ENCODE measurements around the gene CAMK2A.

The CAMK2A gene

DNA sequence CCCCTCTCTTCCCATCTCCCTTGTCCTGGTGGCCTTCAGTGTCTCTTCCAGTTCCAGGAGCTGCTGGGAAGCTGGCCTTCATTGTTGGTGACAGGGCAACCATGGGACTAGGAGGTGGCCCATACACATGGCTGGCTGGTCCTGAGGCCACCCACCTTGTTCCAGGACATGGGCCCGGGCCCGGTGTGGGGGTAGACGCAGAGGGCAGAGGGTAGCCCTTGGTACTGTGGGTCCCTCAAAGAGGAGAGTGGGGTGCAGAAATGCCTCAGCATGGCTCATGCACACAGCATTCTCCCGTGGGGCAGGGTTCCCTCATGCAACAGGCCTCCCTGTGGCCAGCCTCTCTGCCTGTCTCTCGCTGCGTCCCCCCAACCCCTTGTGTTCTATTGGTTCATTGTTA, 78.9 kb downstream of the CAMK2A start:
- no peak for DNase-seq (ENCODE audit: low spot score)

DNA sequence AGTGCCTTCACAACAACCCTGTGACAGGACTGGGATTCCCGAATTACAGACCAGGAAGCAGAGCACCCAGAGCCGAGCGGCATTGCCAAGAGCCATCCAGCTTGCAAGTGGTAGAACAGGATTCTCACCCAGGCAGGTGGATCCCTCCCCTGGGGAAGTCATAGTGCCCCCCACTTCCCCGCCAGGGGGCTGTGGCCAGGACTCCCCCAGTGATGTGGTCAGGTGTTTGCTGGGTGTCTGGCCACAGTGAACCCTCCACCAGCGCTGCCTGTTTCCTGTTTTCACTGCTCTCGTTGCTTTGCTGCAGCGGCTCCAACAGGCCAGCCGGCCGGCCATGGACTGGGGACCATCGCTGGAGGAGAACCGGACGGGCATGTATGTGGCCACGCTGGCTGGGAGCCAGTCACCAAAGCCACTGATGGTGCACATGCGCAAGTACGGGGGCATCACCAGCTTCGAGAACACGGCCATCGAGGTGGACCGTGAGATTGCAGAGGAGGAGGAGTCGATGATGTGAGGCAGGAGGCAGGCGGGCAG, 80.4 kb downstream of the CAMK2A start:
- no peak for DNase-seq (ENCODE audit: low spot score)

DNA sequence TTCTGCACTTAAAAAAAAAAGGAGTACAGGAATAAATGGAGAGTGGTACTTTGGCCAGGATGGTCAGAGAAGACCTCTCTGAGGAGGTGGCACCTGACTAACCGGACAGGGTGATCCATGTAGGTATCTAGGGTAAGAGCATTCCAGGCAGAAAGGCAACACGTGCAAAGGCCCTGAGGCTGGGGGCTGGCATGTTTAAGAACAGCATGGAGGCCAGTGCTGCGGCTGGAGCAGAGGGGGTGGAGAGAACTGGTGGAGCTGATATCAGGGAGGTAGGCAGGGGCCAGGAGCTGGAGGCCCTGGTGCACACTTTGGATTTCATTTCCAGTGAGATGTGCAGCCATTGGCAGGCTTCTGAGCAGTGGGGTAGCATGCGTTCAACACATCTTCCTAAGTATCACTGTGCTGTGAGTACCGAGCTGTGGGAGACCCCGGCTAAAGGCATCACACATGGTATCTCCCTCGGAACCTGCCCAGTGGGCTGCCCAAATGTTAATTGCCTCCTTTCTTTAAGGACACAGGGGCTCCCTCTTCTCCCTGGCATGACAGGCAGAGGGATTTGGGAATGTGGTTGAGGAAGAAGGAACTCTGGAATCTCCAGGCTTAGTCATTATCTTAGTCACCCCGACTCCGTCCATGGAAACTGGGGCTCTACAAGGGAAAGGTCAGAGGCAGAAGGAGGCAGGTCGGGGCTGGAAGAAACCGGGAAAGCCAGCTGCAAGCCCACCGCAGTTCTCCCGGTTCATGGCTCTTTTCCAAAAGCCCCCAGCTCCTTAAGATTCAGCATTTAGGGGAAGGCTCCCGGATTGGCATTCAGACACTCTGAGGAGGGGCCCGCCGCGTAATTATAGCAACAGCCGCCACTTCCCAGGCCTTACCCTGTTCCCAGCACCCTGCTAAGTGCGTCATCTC, 81.1 kb downstream of the CAMK2A start:
- DNase-seq (ENCODE audit: low spot score) = no peak

DNA sequence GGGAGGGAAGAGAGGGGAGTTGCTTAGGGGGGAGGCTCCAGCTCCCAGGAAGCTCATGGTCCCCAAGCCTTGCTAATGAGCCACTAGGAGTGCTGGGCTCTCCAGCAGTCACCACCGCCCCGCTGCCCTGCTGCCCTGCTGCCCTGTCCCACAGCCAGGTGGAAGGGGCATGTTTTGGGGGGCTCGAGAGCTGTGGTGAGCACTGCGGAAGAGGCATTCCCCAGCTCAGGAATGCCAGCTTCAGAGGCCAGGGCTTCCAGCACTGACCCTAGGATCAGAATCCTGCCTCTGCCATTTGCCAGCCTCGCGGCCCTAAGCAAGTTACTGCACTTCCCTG, 82.8 kb downstream of the CAMK2A start:
- no peak for DNase-seq (ENCODE audit: low spot score)

DNA sequence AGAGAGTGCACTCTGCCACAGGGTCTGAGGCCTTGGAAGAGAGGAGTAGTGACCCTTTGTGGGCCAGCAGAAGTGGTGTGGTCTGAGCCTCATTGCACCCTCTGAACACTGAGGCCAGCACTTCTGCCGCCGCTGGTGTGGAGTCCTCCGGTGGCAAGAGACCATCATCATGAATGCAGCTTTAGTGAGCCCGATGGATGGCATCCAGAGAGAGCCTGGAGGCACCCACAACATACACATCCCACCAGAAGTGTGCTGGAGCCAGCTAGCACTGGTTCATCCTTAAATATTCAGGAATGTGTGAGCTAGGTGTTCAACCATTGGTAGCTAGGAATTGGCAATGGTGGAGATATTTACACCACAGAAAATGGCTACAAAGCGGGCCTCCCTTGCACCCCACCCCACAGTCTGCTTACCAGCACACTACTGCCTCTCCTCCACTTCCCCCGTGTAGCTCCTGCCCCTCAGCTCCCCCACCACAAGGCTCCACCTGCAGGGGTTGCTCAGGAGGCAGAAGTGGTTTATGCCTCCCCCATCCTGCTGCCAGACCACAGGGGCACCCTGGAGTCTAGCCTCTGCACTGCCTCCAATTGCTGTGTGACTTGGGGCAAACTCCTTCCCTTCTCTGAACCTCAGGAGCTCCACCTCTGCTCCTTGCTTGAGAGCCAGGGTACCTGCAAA, 83.3 kb downstream of the CAMK2A start:
- DNase-seq (ENCODE audit: low spot score) = no peak

DNA sequence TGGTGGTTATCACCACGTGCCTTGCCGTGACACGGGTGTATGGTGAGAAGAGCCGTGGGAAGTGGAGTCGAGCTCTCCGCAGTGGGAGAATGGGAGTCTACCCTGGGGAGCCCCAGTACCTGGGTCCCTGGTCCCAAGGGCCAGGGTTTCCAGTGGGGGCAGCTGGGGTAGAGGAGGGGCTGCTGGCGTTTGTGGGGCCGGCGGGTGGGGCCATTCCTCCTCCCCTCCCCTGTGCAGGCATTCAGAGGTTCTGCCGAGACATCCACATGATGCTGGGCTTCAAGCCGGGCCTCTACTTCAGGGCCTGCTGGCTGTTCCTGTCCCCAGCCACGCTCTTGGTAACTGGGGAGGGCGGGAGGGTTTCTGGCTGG, 85.0 kb downstream of the CAMK2A start:
- no peak for DNase-seq (ENCODE audit: low spot score)

DNA sequence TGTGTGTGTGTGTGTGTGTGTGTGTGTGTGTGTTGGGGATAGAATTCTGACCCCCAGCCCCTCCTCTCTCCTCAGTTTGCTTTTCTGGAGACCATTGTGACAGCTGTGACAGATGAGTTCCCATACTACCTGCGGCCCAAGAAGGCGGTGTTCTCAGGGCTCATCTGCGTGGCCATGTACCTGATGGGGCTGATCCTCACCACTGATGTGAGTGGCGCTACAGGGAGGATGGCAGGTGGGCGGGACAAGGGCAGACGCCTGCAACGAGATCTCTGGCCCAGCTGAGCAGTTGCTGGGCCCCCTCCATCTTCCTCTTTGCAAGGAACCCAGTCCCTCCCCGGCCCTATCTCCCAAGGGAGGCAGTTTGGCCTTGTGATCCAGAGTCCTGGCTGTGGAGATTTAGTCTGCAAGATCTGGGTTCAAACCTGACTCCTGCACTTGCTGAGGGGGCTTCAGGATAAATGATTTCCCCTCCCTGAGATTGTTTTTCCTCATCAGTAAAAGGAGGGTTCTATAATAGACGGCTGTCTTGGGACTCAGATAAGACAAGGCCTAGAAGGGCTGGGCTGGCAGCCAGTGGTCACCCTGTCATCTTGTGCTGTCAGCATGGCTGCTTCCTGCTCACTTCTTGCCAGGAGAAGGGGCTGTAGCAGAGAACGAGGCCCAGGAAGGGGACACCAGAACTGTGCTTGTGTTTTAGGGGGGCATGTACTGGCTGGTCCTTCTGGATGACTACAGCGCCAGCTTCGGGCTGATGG, 85.6 kb downstream of the CAMK2A start:
- DNase-seq (ENCODE audit: low spot score) = no peak

DNA sequence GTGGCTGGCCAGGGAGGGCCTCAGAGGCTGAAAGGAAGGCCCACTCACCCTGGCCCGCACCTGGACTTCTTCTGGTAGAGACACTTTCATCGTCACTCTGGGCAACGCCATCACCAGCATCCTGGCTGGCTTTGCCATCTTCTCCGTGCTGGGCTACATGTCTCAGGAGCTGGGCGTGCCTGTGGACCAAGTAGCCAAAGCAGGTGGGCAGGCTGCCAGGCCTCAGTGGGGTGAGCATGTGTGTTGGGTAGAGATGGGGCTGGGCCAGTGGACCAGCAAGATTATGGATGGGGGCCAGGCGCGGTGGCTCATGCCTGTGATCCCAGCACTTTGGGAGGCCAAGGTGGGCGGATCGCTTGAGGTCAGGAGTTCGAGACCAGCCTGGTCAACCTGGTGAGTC, 87.1 kb downstream of the CAMK2A start:
- no peak for DNase-seq (ENCODE audit: low spot score)

DNA sequence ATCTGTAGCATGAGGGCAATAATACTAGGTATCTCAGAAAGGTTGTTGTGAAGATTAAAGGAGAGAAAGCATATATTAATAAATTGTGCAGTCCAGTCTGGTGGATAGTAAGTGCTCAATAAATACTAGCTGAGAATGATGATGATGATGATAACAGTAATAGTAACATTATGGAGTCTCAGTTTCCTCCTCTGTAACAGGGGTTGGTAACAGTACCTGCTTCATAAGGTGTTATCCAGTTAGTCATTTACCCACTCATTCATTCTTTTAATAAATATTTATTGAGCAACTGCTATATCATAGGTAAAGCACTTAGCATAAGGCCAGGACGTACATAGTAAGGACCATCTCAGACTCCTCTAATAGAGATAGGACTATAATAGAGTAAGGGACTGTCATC, 92.1 kb downstream of the CAMK2A start:
- no peak for DNase-seq (ENCODE audit: low spot score)

DNA sequence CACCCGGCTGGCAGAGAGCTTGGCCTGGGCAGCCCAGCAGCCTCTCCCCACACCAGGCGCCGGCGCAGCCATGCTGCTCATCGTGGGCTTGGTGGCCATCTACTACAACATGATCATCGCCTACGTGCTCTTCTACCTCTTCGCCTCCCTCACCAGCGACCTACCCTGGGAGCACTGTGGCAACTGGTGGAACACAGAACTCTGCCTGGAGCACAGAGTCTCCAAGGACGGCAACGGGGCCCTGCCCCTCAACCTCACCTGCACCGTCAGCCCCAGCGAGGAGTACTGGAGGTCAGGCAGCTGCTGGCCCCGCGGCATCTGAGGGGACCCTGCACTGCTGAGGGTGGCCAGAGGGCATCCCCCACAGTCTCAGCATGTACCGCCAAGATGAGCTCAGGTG, 92.6 kb downstream of the CAMK2A start:
- no peak for DNase-seq (ENCODE audit: low spot score)

DNA sequence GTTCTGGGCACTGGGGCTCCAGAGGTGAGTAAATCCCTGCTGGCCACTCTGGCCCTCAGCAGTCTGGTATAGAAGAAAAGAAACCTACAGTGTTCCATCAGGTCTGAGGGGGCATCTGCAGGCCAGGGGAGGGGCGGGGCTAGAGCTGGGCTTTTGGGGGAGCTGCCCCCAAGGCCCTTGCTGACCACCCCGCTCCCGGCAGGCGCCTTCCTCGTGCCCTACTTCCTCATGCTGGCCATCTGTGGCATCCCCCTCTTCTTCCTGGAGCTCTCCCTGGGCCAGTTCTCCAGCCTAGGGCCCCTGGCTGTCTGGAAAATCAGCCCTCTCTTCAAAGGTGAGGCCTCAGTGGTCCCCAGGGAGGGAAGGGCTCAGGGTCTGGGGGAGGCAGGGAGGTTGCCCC, 93.1 kb downstream of the CAMK2A start:
- DNase-seq (ENCODE audit: low spot score) = no peak

DNA sequence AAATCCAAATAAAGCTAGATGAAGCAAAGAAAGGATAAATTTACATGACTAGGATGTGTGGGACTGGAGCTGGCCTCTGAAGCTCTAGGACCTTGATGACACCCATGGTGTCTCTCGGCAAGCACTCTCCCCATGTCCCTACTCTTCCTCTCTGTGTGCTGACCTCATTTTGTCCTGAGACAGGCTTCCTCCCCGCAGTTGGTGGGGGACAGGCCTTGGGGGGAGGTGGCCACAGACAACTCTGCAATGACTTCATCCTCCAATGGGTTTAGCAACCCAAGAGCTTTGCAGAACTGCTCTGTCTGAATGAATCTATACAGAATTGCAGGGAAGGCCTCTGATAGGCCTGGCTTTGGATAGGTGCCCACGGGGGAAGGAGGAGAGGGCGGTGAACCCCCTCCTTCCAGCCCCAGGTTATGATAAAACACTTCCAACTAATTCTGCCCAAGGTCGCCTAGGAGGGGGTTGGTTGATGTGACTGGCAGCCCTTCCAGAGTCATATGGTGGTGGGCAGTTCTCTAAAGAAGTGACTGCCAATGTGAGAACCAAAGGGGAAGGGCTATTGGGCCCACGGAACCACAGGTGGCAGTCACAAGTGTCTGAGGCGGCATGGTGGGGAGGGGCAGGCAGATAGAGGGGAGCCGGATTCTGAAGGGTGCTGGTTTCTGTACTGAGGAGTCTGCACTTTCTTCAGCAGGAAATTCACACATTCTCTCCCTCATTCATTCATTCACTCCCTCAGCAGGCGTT, 93.7 kb downstream of the CAMK2A start:
- DNase-seq (ENCODE audit: low spot score) = no peak

DNA sequence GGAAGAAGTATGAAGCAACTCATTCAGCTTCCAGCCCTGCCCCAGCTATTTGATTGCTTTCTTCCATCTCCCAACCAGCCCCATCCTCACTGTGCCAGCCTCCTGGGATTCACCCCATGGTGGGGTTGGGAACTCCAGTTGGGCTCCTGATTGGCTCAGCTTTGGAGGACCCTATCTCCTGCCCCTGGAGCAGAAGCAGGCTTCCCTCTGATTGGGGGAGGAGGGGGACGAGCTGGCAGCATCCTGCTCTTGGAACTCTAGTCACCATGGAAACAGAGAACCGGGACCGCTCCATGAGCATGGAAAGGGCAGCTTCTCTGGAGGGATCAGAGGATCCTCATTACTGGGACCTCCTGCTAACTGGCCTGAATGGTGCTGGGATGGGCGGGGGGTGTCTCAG, 97.1 kb downstream of the CAMK2A start:
- DNase-seq (ENCODE audit: low spot score) = no peak

DNA sequence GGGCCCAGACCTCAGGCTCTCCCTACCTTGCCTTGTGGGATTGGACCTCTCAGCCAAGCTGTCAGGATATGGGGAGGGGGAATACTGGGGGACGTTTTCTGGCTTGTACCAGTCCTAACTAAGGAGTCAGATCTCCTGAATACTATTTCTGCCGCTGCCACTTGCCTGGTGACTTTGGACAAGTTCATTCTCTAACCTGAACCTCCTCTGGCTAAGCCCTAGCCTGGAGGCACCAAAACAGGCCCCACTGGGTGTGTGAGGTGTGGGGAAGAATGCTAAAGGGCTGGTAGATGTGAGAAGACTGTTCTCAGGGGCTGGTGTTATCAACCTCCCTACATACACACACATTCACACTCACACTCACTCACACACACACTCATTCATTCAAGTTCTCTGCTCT, 98.6 kb downstream of the CAMK2A start:
- no peak for DNase-seq (ENCODE audit: low spot score)

DNA sequence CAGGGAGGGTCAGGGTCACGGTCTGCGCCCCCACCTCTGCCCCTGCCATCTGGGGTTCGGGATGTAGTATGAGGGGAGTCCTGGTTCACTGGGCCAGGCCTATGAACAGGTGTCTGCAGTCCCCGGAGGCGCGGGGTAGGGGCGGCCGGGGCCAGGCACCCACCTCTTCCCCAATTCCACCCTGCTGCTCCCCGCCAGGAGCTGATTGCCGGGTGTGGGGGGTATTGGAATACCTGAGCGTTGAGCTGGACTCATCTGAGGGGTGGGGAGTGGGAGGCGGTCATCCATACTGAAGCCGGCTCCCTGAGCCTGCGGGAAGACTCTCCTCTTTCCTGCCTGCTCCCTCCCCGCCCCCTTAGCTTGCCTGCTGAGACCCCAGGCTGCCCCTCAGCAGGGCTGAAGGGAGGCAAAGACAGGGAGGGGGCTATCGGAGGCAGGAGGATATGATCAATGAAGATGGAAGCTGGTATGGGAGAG, 99.0 kb downstream of the CAMK2A start:
- no peak for DNase-seq (ENCODE audit: low spot score)

DNA sequence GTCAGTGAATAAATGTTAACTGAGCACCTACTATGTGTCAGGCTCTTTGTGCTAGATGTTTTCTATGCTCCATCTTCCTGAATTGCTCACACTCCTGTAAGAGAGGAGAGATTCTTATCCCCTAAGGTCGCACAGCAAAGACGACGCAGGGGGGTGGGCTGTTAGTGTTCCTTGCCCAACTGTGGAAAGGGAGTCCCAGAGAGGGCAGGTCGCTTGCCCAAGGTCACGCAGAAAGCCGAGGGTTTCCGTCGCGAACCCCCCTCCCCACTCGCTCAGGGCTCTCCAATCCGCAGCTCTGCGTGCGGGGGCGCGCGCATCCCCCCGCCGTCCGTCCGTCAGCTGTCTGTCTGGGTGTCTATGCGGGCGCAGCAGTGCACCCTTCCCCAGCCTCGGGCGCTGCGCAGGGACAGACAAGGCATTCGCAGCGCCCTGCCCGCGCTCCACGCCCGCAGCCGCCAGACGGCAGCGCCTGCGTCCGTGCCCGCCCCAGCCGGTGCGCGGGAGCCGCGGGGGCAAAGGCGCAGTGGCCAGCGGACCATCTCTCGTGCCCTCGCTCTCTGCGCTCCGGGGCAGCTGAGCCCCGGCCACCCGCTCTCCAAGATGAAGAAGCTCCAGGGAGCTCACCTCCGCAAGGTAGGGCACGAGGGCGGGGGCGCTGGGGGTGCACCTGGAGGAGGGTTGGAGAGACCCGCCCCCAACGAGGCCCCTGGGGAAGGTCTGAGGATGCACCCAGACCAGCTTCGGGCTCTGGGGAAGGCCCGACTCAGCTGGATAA, 99.7 kb downstream of the CAMK2A start, which contains the start of gene SLC6A7:
Gene SLC6A7 (plus strand): TSS at position 335 of the 775 bp plus-strand sequence. CDS start 266 bp downstream, at position 601.
- DNase-seq (ENCODE audit: low spot score) = no peak

DNA sequence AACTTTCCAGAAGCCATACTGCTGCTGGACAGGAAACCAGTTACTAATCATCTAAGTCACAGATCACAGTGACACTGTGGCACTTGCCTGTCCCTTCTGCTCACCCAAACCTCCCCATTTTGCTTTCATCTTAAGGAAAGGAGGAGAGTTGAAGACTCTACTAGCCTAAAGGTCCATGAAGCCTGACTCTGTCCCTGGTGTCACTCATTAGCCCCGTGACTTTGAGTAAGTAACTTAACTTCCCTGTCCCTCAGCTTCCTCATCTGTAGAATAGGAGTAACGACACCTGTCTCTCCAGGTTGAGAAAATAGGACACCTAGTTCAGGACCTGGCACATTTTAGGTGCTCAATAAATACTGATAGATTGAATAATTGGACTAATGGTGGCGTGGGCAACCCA, 100.2 kb downstream of the CAMK2A start:
- DNase-seq (ENCODE audit: low spot score) = no peak

DNA sequence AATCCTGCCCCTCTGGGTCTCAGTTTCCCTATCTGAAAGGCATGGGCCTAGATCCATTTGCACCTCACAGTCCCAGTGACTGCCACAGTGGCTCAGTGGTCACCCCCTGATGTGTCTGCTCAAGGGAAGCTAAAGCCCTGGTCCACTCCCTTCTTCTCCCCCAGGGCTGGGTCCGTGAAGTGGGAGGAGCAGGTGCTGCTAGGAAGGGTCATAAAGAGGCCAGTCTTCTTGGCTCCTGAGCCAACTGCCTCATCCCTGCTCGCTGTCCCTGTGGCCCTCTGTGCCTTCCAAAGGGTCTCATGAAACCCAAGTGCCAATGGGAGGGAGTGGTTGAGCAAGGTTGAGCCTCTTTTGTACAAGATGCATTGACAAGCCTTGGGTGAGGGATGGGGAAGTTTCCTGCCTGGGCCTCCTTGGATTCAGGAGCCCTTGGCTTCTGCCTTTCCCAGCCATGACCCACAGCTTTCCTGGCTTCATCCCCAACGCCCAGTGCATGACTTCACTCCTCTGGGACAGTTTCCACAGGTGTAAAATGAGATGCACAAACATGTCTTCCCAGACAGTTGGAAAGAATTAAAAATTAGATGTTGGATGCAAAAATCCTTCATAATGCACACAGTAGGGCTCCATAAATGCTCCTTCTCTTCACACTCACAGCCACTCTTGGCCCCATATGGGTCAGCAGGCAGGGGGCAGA, 101.3 kb downstream of the CAMK2A start:
- no peak for DNase-seq (ENCODE audit: low spot score)

DNA sequence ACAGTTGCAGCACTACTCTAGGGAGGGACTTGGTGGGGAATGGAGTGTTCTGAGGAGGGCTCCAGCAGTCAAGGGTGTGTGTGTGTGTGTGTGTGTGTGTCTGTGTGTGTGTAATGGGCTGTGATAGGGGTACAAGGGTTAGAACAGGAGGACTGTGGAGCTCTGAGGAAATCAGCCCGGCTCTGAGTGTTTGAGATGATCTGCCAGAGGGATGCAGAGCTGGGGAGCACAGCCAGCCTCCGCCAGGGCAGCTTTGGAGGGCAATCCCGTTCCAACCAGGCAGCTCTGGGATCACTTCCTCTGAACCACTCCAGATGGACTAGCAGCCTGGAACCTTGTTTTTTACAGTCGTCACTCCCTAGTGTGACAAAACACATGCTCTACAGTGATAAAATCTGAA, 102.7 kb downstream of the CAMK2A start:
- no peak for DNase-seq (ENCODE audit: low spot score)

DNA sequence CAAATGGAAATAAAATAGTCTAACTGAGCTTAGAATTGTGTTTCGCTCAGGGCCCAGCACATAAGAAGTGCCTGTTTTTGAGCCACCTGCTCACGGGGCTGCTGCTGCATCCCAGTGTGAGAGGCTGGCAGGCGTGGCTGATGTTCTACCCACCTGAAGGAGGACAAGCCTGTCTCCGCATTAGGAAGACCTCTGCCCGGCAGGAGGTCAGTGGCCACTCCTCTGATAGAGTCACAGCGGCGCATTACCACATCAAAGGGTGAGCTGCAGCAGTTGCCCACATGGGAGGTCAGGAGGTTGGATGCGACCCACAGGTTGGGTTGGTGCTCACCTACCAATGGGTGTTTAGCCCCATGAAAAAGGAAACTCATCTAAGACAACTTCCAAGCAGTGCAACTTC, 103.4 kb downstream of the CAMK2A start:
- DNase-seq (ENCODE audit: low spot score) = no peak

Data from activated CD4-positive, alpha-beta T cell treated with anti-CD3 and anti-CD28 coated beads, Interleukin-2, Interleukin-4, amounts not matched to agents 100 ng/mL and 50 ng/mL, durations not matched to agents 16 hours and 8 hours (primary cell).